CD4-positive, alpha-beta T cell treated with Interleukin-15 for 4 hours (primary cell): ENCODE data around the gene HAS3.
"Not testable (repeated sequence)": the region's sequence is repeated elsewhere in the genome, so short reads cannot be mapped to it uniquely, and the experiment has no call there.

ENCODE experiments used
- DNase-seq: peaks from one replicate; pipeline ENCODE4 v3.0.0-alpha.2; 2020; ENCODE audit warnings: low spot score

HAS3 gene

GRCh38 chr16:69143116-69143515 lies 37.7 kb downstream of the HAS3 start:
- DNase-seq = no peak

DNA sequence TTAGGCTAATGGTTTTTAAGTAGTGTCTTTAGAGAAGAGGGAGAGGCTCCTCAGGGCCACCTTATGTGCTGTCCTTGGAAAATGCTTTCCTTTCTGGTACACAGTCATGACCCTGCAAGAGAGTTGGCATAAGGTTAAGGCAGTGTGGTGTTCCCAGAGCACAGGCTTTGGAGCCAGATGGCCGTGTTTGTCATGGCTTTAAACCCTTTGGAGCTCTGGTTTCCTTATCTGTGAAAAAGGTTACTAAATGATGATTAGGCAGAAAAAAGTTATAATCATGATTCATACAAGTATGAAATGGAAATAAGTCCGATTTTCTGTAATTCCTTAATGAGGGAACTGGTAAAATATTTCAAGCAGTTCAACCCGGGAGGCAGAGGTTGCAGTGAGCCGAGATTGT lies 40.2 kb downstream of the HAS3 start:
- no peak for DNase-seq

GRCh38 chr16:69149621-69150020 lies 44.2 kb downstream of the HAS3 start:
- not testable (repeated sequence) for DNase-seq

- DNase-seq = peak; percentile 76
Measured at GRCh38 chr16:69150146-69150865, 44.9 kb downstream of the HAS3 start.

GRCh38 chr16:69157196-69157595 lies 51.7 kb downstream of the HAS3 start:
- no peak for DNase-seq

DNA sequence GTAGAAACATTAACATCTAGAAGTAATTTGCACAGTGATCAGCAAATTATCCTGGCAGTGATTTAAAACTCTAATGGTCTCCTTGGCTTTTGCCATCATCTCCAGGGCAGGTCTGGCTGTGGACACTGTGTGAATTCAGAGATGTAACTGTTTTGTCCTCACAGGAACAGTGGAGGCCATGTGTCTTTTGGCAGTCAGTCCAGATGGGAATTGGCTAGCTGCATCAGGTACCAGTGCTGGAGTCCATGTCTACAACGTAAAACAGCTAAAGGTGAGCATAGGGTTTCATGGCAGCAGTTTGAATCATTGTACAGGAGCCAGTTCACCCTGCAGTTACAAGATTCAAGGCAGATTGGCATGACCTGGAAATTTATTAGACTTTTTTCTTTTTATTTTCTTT lies 54.7 kb downstream of the HAS3 start:
- DNase-seq = no peak

DNA sequence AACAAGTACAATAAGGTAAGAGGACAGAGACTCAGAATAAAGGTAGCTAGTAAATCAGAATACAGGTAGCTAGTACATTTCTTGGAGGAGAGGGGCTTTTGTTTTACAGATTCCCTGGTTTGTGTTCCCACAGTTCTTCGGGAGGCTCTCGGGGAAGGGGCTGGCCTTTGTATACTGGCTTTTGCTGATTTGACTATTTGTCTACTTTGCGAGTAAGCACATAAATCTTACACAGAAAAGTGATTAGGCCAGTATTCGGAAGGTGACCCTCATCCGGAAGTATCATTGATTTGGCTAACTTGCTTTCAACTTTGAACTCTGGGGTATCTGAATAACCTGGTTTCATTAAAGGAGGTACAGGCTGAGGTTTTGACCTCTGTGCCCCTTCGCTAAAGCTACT lies 60.1 kb downstream of the HAS3 start:
- DNase-seq = no peak

DNA sequence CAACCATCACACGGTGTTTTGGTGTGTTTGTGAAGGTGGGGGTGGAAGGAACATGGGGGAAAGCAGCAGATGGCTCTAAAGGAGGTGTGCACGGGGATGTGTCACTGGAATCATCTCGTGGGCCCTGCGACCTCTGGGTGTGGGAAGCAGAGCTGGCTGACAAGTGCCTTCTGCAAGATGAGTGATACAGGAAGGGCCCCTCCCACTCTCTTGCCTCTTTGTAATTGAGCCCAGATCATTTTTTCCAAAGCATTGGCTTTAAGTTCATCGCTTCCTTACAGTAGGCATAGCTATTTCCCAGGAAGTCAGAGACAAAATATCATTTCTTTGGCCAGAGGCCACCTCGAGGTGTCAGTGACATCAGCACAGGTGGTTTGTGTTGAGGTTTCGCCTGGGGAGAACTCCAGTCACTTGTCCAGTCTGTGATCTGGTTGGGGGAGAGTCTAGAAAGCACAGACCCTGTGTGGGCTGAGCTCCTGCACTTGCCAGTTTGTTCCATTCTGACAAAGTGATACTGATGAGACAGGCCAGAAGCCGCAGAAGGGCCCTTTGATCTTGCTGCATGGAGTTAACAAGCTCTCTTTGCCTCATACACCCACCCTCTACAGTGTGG lies 60.9 kb downstream of the HAS3 start:
- DNase-seq = peak; percentile 14

DNA sequence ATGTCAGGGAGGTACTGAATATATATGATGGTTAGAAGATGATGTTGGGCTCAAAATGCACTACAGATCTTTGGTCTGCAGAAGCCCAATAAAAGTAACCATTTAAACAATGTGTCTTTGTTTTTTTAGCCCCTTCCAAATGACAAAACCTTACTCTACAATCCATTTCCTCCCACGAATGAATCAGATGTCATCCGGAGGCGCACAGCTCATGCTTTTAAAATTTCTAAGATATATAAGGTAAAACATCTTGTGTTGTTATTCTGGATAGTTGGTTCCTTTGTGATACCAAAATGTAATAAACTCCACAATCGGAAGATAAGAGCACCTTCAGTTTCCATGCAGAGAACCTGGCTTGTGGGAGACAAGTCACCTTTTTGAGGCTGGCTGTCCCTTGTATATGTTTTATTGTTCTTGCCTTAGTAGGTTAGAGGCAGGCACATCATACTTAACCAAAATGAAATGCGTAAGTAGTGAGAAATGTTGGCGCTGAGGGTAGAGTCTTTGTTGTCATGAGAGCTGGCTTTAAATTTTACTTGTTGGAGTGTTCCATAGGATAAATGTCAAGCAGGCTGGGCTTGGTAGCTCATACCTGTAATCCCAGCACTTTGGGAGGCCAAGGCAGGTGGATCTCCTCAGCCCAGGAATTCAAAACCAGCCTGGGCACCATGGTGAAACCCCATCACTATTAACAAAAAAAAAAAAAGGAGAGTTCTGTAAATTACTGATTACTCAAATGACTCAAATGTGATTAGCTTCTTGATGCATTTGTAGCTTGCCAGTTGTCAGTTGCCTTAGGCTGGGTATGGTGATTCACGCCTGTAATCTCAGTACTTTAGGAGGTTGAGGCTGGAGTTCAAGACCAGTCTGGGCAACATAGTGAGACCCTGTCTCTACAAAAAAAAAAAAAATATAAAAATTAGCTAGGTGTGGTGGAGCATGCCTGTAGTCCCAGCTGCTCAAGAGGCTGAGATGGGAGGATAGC lies 61.8 kb downstream of the HAS3 start:
- DNase-seq = no peak
